Activated effector memory CD4-positive, alpha-beta T cell treated with anti-CD3 and anti-CD28 coated beads, Interleukin-2, amount 50 U/mL, for 16 hours (primary cell): Measurements from ENCODE around the gene EXOC6B.

Experiments used
- DNase-seq: peaks from one replicate; pipeline ENCODE4 v3.0.0-alpha.2; 2020

EXOC6B gene

GRCh38 chr2:72153924-72154323 is 671.9 kb downstream of the EXOC6B start:
- DNase-seq: no peak

GRCh38 chr2:72153026-72153791 is 672.6 kb downstream of the EXOC6B start:
- DNase-seq: peak; percentile 50

- peak; percentile 53 for DNase-seq
These were observed 674.9 kb downstream of the EXOC6B start for GRCh38 chr2:72150861-72151356.

GRCh38 chr2:72150157-72150860 is 675.5 kb downstream of the EXOC6B start:
- peak; percentile 80 for DNase-seq

GRCh38 chr2:72149556-72150156 is 676.2 kb downstream of the EXOC6B start:
- DNase-seq: peak; percentile 62

GRCh38 chr2:72148837-72149555 is 676.8 kb downstream of the EXOC6B start:
- DNase-seq: peak; percentile 64

- DNase-seq: peak; percentile 58
These were observed 677.6 kb downstream of the EXOC6B start for GRCh38 chr2:72148003-72148836.

- peak; percentile 59 for DNase-seq
These were observed 678.4 kb downstream of the EXOC6B start, which contains the start of gene CYP26B1 for GRCh38 chr2:72147303-72147971. Gene CYP26B1 (minus strand): TSS chr2:72147862. CDS start chr2:72147834, 28 bp downstream.

- DNase-seq: peak; percentile 53
These were observed 679.2 kb downstream of the EXOC6B start for GRCh38 chr2:72146347-72147302.

- no peak for DNase-seq
These were observed 680.0 kb downstream of the EXOC6B start for GRCh38 chr2:72145658-72146329.

GRCh38 chr2:72145289-72145657 is 680.6 kb downstream of the EXOC6B start:
- no peak for DNase-seq

GRCh38 chr2:72144632-72145288 is 681.1 kb downstream of the EXOC6B start:
- peak; percentile 59 for DNase-seq

GRCh38 chr2:72144274-72144631 is 681.6 kb downstream of the EXOC6B start:
- DNase-seq: no peak

- peak; percentile 54 for DNase-seq
These were observed 682.2 kb downstream of the EXOC6B start for GRCh38 chr2:72143441-72144273.

- DNase-seq: peak; percentile 60
These were observed 683.0 kb downstream of the EXOC6B start for GRCh38 chr2:72142570-72143440.

GRCh38 chr2:72141881-72142451 is 683.9 kb downstream of the EXOC6B start:
- peak; percentile 54 for DNase-seq
